Colonic mucosa (tissue), 4 donors: ENCODE measurements around the gene PARP3. TPM values are rescaled to one million over a fixed set of nuclear protein-coding genes. Genes with fewer than 3 reads are reported as not detected.
"Not testable (repeated sequence)": the region's sequence is repeated elsewhere in the genome, so short reads cannot be mapped to it uniquely, and the experiment has no call there.

Experiments
- DNase-seq: peaks from one replicate; pipeline ENCODE4 v3.0.0-alpha.2; 2020
- H3K27ac ChIP-seq: fragments of 200-600 bp; one replicate; pipeline ENCODE4 v1.8.0; 2021
- H3K27me3 ChIP-seq: fragments of 200-600 bp; one replicate; pipeline ENCODE4 v1.8.0; 2021
- H3K36me3 ChIP-seq: fragments of 200-600 bp; one replicate; pipeline ENCODE4 v1.8.0; 2021
- H3K4me1 ChIP-seq: fragments of 200-600 bp; one replicate; pipeline ENCODE4 v1.8.0; 2021; ENCODE audit warnings: mild to moderate bottlenecking
- H3K4me3 ChIP-seq: fragments of 200-600 bp; one replicate; pipeline ENCODE4 v1.8.0; 2021
- H3K9ac ChIP-seq, 2 donors: one replicate each; pipeline ENCODE4 v1.7.0; 2013; ENCODE audit warnings: control low read depth in 2 of 2, low read depth in 2 of 2, low read length in 2 of 2
- H3K9me3 ChIP-seq: fragments of 200-600 bp; one replicate; pipeline ENCODE4 v1.8.0; 2021
- intact Hi-C: fragments of 100-400 bp; cut with DNase I; formaldehyde crosslinking; loops from one replicate; pipeline ENCODE4 v1.14.1; 2022
- total RNA-seq, 2 donors: library from RNA; stranded (reverse); fragmentation: NEBNext Ultra II Directional in 1 of 2; extraction: Animal tissue kit (Norgen Biotek cat#: 25700) in 1 of 2; gene quantifications; one replicate each; pipeline ENCODE4 v1.2.1, GENCODE V29; 2021
- TF ChIP-seq, protein P1 (sequence below): fragments of 200-600 bp; IDR thresholded peaks from one replicate; pipeline ENCODE4 v1.8.0; 2022; ENCODE audit warnings: antibody characterized with exemption, mild to moderate bottlenecking
- donor health status: healthy.
- donor health status: DM: no; HTN: no; CAD: no.
- donor health status: DM: no; HTN: no; CAD: no.

Gene PARP3
- total RNA-seq, 2 donors from 2014 or later = 17.0 to 18.0 TPM

GRCh38 chr3:51986010-51986947, 44.1 kb downstream of the PARP3 start:
- peak overlapping the region; percentile 44 for H3K27ac ChIP-seq
- H3K36me3 ChIP-seq = no peaks in the 10 kb centered on the region
- intact Hi-C loops = no loop called here
- H3K9ac ChIP-seq = peak overlapping the region in 1 of 2 donors; percentile 58
- TF ChIP-seq, protein P1, sequence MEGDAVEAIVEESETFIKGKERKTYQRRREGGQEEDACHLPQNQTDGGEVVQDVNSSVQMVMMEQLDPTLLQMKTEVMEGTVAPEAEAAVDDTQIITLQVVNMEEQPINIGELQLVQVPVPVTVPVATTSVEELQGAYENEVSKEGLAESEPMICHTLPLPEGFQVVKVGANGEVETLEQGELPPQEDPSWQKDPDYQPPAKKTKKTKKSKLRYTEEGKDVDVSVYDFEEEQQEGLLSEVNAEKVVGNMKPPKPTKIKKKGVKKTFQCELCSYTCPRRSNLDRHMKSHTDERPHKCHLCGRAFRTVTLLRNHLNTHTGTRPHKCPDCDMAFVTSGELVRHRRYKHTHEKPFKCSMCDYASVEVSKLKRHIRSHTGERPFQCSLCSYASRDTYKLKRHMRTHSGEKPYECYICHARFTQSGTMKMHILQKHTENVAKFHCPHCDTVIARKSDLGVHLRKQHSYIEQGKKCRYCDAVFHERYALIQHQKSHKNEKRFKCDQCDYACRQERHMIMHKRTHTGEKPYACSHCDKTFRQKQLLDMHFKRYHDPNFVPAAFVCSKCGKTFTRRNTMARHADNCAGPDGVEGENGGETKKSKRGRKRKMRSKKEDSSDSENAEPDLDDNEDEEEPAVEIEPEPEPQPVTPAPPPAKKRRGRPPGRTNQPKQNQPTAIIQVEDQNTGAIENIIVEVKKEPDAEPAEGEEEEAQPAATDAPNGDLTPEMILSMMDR = no peak
- H3K4me1 ChIP-seq = peaks cover 13% of the 10 kb centered on the region
- no peaks in the 10 kb centered on the region for H3K9me3 ChIP-seq
- DNase-seq = peak; percentile 76
- H3K27me3 ChIP-seq = no peaks in the 10 kb centered on the region
- H3K4me3 ChIP-seq = no peak overlapping the region

DNA sequence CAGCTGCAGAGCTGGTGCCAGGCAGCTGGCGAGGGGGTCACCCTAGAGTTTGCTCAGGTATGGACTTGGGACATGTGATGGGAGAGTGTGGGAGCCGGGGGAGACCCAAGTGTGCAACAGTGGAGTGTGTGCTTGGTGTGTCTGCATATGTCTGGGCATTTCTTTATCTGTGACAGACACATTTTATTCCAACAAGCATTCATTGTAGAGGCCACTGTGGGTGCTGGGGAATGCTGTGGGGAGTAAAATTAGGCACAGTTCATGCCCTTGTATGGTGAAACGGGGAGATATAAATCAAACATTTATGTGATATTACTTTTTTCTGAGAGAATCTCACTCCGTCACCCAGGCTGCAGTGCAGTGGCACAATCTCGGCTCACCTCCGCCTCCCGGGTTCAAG, 45.4 kb downstream of the PARP3 start:
- Histone ChIP-seq H3K27me3 (no peaks in the 10 kb centered on the region), H3K36me3 (no peaks in the 10 kb centered on the region), H3K9ac (no peak overlapping the region), H3K4me1 (peaks cover 8% of the 10 kb centered on the region), H3K4me3 (no peak overlapping the region), H3K9me3 (no peaks in the 10 kb centered on the region), H3K27ac (no peak overlapping the region)
- no peak for DNase-seq
- intact Hi-C loops = no loop called here
- TF ChIP-seq, protein P1 = no peak

DNA sequence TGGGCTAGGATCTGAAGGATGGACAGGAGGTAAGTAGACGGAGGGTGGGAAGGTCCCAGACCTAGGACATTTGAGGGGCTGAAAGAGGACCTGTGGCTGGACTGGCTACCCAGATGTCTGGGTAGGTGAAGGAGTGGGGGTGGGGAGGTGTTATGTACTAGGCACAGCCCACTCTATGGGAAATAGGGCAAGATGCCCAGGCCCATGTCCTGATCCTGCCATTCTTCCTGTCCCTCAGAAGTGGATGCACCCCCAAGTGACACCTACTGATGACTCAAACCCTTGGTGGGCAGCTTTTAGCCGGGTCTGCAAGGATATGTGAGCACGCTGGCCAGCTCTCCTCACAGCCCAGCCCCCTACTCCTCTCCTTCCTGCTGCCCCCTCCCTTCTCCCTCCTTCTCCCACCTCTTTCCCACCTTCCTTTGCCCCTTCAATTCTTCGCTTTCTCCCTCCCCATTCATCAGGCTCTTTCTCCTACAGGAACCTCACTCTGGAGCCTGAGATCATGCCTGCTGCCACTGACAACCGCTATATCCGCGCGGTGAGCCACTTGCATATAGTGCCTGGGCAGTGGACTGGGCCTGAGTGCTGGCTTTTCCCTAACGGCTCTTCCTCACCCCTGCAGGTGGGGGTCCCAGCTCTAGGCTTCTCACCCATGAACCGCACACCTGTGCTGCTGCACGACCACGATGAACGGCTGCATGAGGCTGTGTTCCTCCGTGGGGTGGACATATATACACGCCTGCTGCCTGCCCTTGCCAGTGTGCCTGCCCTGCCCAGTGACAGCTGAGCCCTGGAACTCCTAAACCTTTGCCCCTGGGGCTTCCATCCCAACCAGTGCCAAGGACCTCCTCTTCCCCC, 46.4 kb downstream of the PARP3 start:
- no peaks in the 10 kb centered on the region for H3K9me3 ChIP-seq

GRCh38 chr3:51990501-51990971, 48.4 kb downstream of the PARP3 start:
- H3K27me3 ChIP-seq, intact Hi-C loops, H3K9ac ChIP-seq, DNase-seq, H3K36me3 ChIP-seq, H3K9me3 ChIP-seq, H3K27ac ChIP-seq, H3K4me1 ChIP-seq, H3K4me3 ChIP-seq: not testable (repeated sequence)

More for the DNA sequence above, 46.4 kb downstream of the PARP3 start:
- Histone ChIP-seq H3K36me3 (no peaks in the 10 kb centered on the region), H3K27ac (no peak overlapping the region), H3K4me3 (no peak overlapping the region), H3K4me1 (peaks cover 8% of the 10 kb centered on the region), H3K27me3 (no peaks in the 10 kb centered on the region), H3K9ac (peak overlapping the region in 1 of 2 donors; percentile 7)
- intact Hi-C loops = no loop called here
- DNase-seq = no peak
- TF ChIP-seq, protein P1 = no peak

GRCh38 chr3:51992017-51992682, 50.0 kb downstream of the PARP3 start:
- TF ChIP-seq, protein P1 = no peak
- H3K27me3 ChIP-seq = no peaks in the 10 kb centered on the region
- peak overlapping the region; percentile 20 to 46 for H3K9ac ChIP-seq
- H3K4me3 ChIP-seq = no peak overlapping the region
- DNase-seq = no peak
- H3K27ac ChIP-seq = no peak overlapping the region
- peaks cover 9% of the 10 kb centered on the region for H3K36me3 ChIP-seq
- no peaks in the 10 kb centered on the region for H3K9me3 ChIP-seq
- peaks cover 6% of the 10 kb centered on the region for H3K4me1 ChIP-seq
- intact Hi-C loops = no loop called here

- H3K36me3 ChIP-seq, H3K9ac ChIP-seq, H3K27me3 ChIP-seq, intact Hi-C loops, DNase-seq, H3K4me3 ChIP-seq, H3K9me3 ChIP-seq, H3K4me1 ChIP-seq, H3K27ac ChIP-seq: not testable (repeated sequence)
These were observed 51.5 kb downstream of the PARP3 start for GRCh38 chr3:51993657-51994056.
